Hepatocyte (in vitro differentiated cells): ENCODE results near the gene LRRC23.

Source experiments
- CTCF ChIP-seq: fragments of 200-600 bp; sonication (generic); IDR thresholded peaks from 2 replicates; pipeline ENCODE4 v1.5.1; 2016; ENCODE audit warnings: antibody characterized with exemption, mild to moderate bottlenecking; ENCODE audit not compliant: poor library complexity
- EZH2 ChIP-seq: fragments of 200-600 bp; sonication (generic); IDR thresholded peaks from 2 replicates; pipeline ENCODE4 v1.6.1; 2016; ENCODE audit warnings: antibody characterized with exemption, mild to moderate bottlenecking, borderline replicate concordance
- EZH2phosphoT487 ChIP-seq: fragments of 200-600 bp; sonication (generic); IDR thresholded peaks from one replicate; pipeline ENCODE4 v1.6.1; 2018; ENCODE audit warnings: antibody characterized with exemption, mild to moderate bottlenecking, low read depth, moderate library complexity; ENCODE audit not compliant: unreplicated experiment, severe bottlenecking

GRCh38 chr12:6873094-6874014, 31.3 kb upstream of the LRRC23 start, which contains the start of gene SPSB2:
- TF ChIP-seq EZH2phosphoT487 (no peak), CTCF (no peak), EZH2 (no peak)
